Mucosa of descending colon (tissue), 3 donors: ENCODE measurements around the gene DAPK1. TPM values are rescaled to one million over a fixed set of nuclear protein-coding genes. Genes with fewer than 3 reads are reported as not detected.
A peak's percentile ranks its signal among the peaks of the same experiment; 100 is the strongest.

ENCODE experiments used
- ATAC-seq: fragments of 200-7000 bp; cut with Tn5 transposase; one replicate; pipeline ENCODE4 v1.9.1; 2020; ENCODE audit warnings: mild to moderate bottlenecking, moderate library complexity
- DNase-seq, 3 donors: peaks; one replicate each; pipeline ENCODE4 v3.0.0-alpha.2; 2020
- H3K36me3 ChIP-seq: fragments of 200-600 bp; one replicate; pipeline ENCODE4 v1.8.0; 2021; ENCODE audit warnings: low read depth, mild to moderate bottlenecking
- H3K4me1 ChIP-seq: fragments of 200-600 bp; one replicate; pipeline ENCODE4 v1.8.0; 2021; ENCODE audit warnings: low read depth, mild to moderate bottlenecking
- H3K4me3 ChIP-seq: fragments of 200-600 bp; one replicate; pipeline ENCODE4 v1.8.0; 2021; ENCODE audit warnings: mild to moderate bottlenecking
- H3K9me3 ChIP-seq: fragments of 200-600 bp; one replicate; pipeline ENCODE4 v1.8.0; 2021; ENCODE audit warnings: mild to moderate bottlenecking
- CTCF ChIP-seq: fragments of 200-600 bp; IDR thresholded peaks from one replicate; pipeline ENCODE4 v1.8.0; 2022; ENCODE audit warnings: antibody characterized with exemption, mild to moderate bottlenecking
- intact Hi-C, 2 donors: fragments of 100-400 bp; cut with DNase I in 1 of 2; cut with micrococcal nuclease in 1 of 2; formaldehyde crosslinking; loops; one replicate each; pipeline versions ENCODE4 v1.11.0 to v1.11.1; 2022; cut with DNase I, micrococcal nuclease
- total RNA-seq, 3 donors: library from RNA; stranded (reverse); fragmentation: NEBNext Ultra II Directional in 2 of 3; extraction: Animal tissue kit (Norgen Biotek cat#: 25700) in 2 of 3; gene quantifications; one replicate each; pipeline versions ENCODE4 v1.2.1 to v1.2.4, GENCODE V29; 2021 to 2023
- donor health status: DM: no; HTN: no; CAD: no; lungs with moderate emphysema.
- donor health status: DM: no; HTN: no; CAD: no.
- donor health status: DM: no; HTN: yes; CAD: no.

Gene DAPK1
- total RNA-seq, 3 donors from 2014 or later = 22.2 to 98.7 (median 25.9) TPM

- DNase-seq = no peak
- Histone ChIP-seq H3K9me3 (no peaks in the 10 kb centered on the region), H3K4me3 (no peak overlapping the region), H3K36me3 (no peaks in the 10 kb centered on the region), H3K4me1 (no peaks in the 10 kb centered on the region)
- ATAC-seq = no peak
- intact Hi-C loops = no loop called here
- TF ChIP-seq CTCF = no peak
Observed at GRCh38 chr9:87554171-87554910, 56.7 kb downstream of the DAPK1 start.

- no peak overlapping the region for H3K4me3 ChIP-seq
- H3K36me3 ChIP-seq = no peaks in the 10 kb centered on the region
- ATAC-seq (peak; percentile 43), DNase-seq (no peak)
- H3K4me1 ChIP-seq = no peaks in the 10 kb centered on the region
- no peak for TF ChIP-seq CTCF
- no peaks in the 10 kb centered on the region for H3K9me3 ChIP-seq
- intact Hi-C loops = no loop called here
Observed at GRCh38 chr9:87554976-87555375, 57.3 kb downstream of the DAPK1 start.

- ATAC-seq = peak; percentile 58
- no peaks in the 10 kb centered on the region for H3K36me3 ChIP-seq
- H3K4me3 ChIP-seq = no peak overlapping the region
- H3K9me3 ChIP-seq = no peaks in the 10 kb centered on the region
- DNase-seq = no peak
- no peak for TF ChIP-seq CTCF
- intact Hi-C loops = no loop called here
- H3K4me1 ChIP-seq = no peaks in the 10 kb centered on the region
Observed at GRCh38 chr9:87556039-87556438, 58.4 kb downstream of the DAPK1 start.

GRCh38 chr9:87556821-87557220, 59.2 kb downstream of the DAPK1 start:
- ATAC-seq = peak; percentile 37
- TF ChIP-seq CTCF = no peak
- Histone ChIP-seq H3K4me1 (no peaks in the 10 kb centered on the region), H3K9me3 (no peaks in the 10 kb centered on the region), H3K36me3 (no peaks in the 10 kb centered on the region), H3K4me3 (no peak overlapping the region)
- intact Hi-C loops = no loop called here
- no peak for DNase-seq

- intact Hi-C loops = no loop called here
- H3K9me3 ChIP-seq = no peaks in the 10 kb centered on the region
- no peak overlapping the region for H3K4me3 ChIP-seq
- TF ChIP-seq CTCF = no peak
- H3K4me1 ChIP-seq = no peaks in the 10 kb centered on the region
- DNase-seq = peak in 1 of 3 donors; percentile 42
- ATAC-seq = no peak
- H3K36me3 ChIP-seq = no peaks in the 10 kb centered on the region
Observed at GRCh38 chr9:87557996-87558395, 60.3 kb downstream of the DAPK1 start.
